M059J (cell line): ENCODE data around the gene LYPLA2. TPM values are rescaled to one million over a fixed set of nuclear protein-coding genes. Genes with fewer than 3 reads are reported as not detected.
"Not testable (repeated sequence)": the region's sequence is repeated elsewhere in the genome, so short reads cannot be mapped to it uniquely, and the experiment has no call there.

Experiments
- DNase-seq: peaks from one replicate; pipeline ENCODE4 v3.0.0-alpha.2; 2012; ENCODE audit warnings: low read depth
- total RNA-seq: library from RNA; depleted of rRNA; stranded (reverse); fragments of >200 nt; shearing (Covaris generic); gene quantifications from 2 replicates; pipeline ENCODE4 v1.2.3, GENCODE V29; 2014

The LYPLA2 gene
- total RNA-seq, 1 experiment from 2014 or later, result 71.7 TPM

GRCh38 chr1:23779826-23780371, 11.0 kb upstream of the LYPLA2 start:
- peak; percentile 83 for DNase-seq

DNA sequence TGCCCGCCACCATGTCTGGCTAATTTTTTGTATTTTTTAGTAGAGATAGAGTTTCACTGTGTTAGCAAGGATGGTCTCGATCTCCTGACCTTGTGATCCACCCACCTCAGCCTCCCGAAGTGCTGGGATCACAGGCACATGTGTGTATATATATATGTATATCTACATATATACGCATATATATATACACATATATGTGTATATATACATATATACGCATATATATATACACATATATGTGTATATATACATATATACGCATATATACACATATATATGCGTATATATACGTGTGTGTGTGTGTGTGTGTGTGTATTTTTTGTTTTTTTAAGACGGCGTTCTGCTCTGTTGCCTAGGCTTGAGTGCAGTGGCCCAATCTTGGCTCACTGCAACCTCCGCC, 7.8 kb upstream of the LYPLA2 start:
- not testable (repeated sequence) for DNase-seq

DNA sequence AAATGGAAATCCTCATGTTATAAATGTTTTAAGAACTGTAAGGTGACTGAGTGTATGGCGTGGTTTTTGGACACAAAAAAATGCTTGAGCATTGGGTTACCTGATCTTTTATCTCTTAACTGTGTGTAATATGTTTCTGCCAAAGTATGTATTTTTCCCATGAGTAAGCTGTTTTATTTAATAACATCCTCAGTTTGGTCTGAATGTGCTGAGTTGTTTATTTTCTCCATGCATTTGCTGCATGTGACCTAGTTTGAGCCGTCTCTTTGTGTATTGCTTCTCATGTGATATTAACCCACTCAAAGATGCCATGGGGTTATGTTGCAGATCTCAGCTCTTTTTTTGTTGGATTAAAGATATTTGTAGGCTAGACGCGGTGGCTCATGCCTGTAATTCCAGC, 6.1 kb upstream of the LYPLA2 start:
- no peak for DNase-seq

GRCh38 chr1:23787701-23788100, 3.2 kb upstream of the LYPLA2 start:
- no peak for DNase-seq

DNA sequence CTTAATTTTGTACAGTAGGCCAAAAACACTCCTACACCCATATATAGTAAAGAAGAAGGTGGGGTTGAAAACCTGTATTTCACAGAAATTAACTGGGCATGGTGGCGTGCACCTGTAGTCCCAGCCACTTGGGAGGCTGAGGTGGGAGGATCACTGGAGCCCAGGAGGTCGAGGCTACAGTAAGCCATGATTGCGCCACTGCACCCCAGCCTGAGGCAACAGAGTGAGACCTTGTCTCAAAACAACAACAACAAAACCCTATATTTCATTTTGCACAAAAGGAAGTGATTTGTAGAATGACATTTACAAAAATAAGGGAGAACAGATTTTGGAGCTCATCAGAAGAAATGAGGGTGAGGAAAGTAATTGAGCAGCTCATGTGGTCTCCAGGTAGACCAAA, 2.2 kb upstream of the LYPLA2 start:
- no peak for DNase-seq

GRCh38 chr1:23791516-23792047, 637 bp downstream of the LYPLA2 start:
- peak; percentile 49 for DNase-seq

- DNase-seq, result no peak
These were observed 1.4 kb downstream of the LYPLA2 start for GRCh38 chr1:23792151-23792945.

GRCh38 chr1:23793018-23793781, 2.3 kb downstream of the LYPLA2 start:
- peak; percentile 54 for DNase-seq

GRCh38 chr1:23793861-23794731, 3.2 kb downstream of the LYPLA2 start:
- no peak for DNase-seq

GRCh38 chr1:23794732-23795182, 3.8 kb downstream of the LYPLA2 start:
- not testable (repeated sequence) for DNase-seq

DNA sequence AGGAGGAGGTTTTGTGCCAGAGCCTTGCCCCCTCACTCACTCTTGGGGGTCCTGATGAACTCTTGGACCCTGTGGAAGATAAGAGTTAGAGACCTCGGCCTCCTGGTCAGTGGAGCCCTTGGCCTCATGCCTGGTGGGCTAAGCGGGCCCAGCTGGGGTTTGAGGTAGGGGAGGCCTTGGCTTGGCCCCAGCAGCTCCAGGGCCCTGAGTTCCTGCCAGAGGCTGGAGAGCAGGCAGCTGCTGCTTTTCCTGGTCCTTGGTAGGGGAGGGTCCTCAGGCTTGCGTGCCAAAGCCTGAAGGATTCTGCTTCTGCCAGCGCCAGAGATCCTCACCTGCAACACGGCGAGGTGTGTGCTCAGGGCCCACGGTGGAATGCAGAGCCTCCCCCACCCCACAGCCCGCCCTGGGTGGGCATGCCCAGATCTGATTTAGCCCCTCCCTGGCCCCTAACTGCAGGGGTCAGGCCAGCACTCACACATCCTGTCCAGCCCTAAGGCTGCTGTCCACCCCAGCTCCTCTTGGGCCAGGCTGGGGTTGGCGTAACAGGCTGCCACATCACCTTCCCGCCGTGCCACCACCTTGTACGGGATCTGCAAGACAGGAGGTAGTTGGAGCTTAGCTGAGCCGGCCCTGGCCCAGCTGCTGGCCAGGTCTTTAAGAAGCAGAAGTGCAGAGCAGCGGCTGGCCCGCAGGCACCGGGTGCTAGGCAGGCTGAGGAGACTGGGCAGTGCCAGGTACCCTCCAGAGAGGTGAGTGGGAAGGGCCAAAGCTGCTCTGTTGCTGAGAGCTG, 4.9 kb downstream of the LYPLA2 start:
- DNase-seq, result no peak

GRCh38 chr1:23796466-23797271, 5.7 kb downstream of the LYPLA2 start:
- DNase-seq, result no peak

GRCh38 chr1:23797478-23798448, 6.8 kb downstream of the LYPLA2 start:
- no peak for DNase-seq

DNA sequence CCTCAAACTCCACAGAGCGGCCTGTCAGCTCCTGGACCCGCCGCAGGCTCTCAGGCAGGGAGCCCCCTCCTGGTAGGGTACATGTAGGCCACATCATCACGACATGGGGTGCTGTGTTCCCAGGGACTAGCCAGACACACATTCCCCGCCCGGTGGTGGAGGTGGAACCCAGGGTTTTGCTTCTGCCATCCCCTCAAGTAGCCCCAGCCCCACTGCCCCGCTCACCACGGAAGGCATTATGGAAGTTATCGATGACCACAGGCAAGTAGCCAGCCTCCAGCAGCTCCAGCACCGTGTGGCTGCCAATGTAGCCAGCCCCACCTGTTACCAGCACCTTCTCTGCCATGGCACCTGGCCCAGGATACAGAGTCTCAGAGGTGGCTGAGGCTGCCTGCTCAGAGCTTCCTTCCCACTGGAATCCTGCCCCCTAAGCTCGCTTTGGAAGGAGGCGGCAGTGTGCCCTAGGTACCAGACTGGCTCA, 7.8 kb downstream of the LYPLA2 start:
- DNase-seq, result no peak

DNA sequence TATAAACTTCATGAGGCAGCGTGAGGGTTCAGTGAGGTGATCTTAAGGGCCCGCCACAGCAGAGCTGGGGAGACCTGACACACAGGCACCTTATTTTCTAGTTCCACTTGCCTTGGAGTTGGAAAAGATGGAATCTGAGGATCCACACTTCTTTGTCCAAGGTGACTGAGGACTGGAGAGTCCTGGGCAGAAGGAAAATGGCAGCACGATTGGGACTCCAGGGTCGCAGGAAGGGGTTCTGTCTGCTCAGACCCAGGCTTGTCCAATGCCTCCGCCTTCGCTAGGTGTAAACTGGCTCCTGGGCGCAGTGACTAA, 8.3 kb downstream of the LYPLA2 start:
- DNase-seq, result no peak

GRCh38 chr1:23799570-23800399, 8.8 kb downstream of the LYPLA2 start:
- DNase-seq, result peak; percentile 97
